Stomach (tissue), 9 donors: ENCODE data around the gene DHTKD1. TPM values are rescaled to one million over a fixed set of nuclear protein-coding genes. Genes with fewer than 3 reads are reported as not detected.
A peak's percentile ranks its signal among the peaks of the same experiment; 100 is the strongest.

Source experiments
- DNase-seq, 2 donors: peaks; one replicate each; pipeline versions ENCODE4 v3.0.0 to v3.0.0-alpha.2; 2013 to 2019
- H3K27ac ChIP-seq, 5 donors: fragments of 200-600 bp in 4 of 5; sonication (generic) in 4 of 5; one replicate each; pipeline ENCODE4 v1.5.1; 2013 to 2019; ENCODE audit warnings: mild to moderate bottlenecking in 1 of 5, moderate library complexity in 1 of 5
- H3K27me3 ChIP-seq, 3 donors: fragments of 200-600 bp; sonication (generic); one replicate each; pipeline ENCODE4 v1.5.1; 2017 to 2019; ENCODE audit warnings: mixed run types in 1 of 3
- H3K36me3 ChIP-seq, 4 donors: fragments of 200-600 bp; sonication (generic); 1 replicate in 3 of 4; 2 replicates in 1 of 4; pipeline ENCODE4 v1.5.1; 2016 to 2019
- H3K4me1 ChIP-seq, 4 donors: fragments of 200-600 bp; sonication (generic); one replicate each; pipeline ENCODE4 v1.5.1; 2016 to 2019
- H3K4me3 ChIP-seq, 4 donors: fragments of 200-600 bp; sonication (generic) in 3 of 4; one replicate each; pipeline ENCODE4 v1.5.1; 2016 to 2019; ENCODE audit warnings: mild to moderate bottlenecking in 1 of 4
- H3K9me3 ChIP-seq, 4 donors: fragments of 200-600 bp; sonication (generic); one replicate each; pipeline ENCODE4 v1.5.1; 2016 to 2019
- CTCF ChIP-seq, 7 experiments: fragments of 450-650 bp in 4 of 7; fragments of 200-600 bp in 3 of 7; sonication (generic) in 3 of 7; IDR thresholded peaks; one replicate each; pipeline ENCODE4 v1.5.1; 2016 to 2019; ENCODE audit warnings: antibody characterized with exemption in 7 of 7, control low read depth in 2 of 7, mild to moderate bottlenecking in 1 of 7
- EP300 ChIP-seq: sonication (generic); formaldehyde crosslinking; IDR thresholded peaks from one replicate; pipeline ENCODE4 v1.6.1; 2017; ENCODE audit warnings: antibody characterized with exemption
- POLR2A ChIP-seq, 4 donors: fragments of 450-650 bp; IDR thresholded peaks; one replicate each; pipeline ENCODE4 v1.6.1; 2016; ENCODE audit warnings: antibody characterized with exemption in 4 of 4, control low read depth in 2 of 4, mild to moderate bottlenecking in 1 of 4, moderate library complexity in 1 of 4
- POLR2AphosphoS5 ChIP-seq, 3 donors: sonication (generic); formaldehyde crosslinking; IDR thresholded peaks; one replicate each; pipeline ENCODE4 v1.6.1; 2016; ENCODE audit warnings: antibody characterized with exemption in 3 of 3
- WGBS, 5 donors: extraction: QIAGEN DNeasy Blood & Tissue Kit in 3 of 5; methylation state at CpG; one replicate each; pipeline versions ENCODE4 v1.1.5 to v1.1.7; 2013 to 2018; 5-methylcytosine and 5-hydroxymethylcytosine counted together
- intact Hi-C: fragments of 100-400 bp; cut with DNase I; formaldehyde crosslinking; loops from one replicate; pipeline ENCODE4 v1.15.1; 2023; ENCODE audit warnings: low total_unique reads
- polyA plus RNA-seq, 3 donors: library from polyadenylated mRNA; stranded (reverse); fragments of 200-250 nt; gene quantifications; one replicate each; pipeline ENCODE4 v1.2.3, GENCODE V29; 2013
- total RNA-seq, 5 donors: library from RNA; depleted of rRNA; stranded (reverse); fragments of >200 nt; gene quantifications; one replicate each; pipeline versions ENCODE4 v1.1.0 to v1.2.3, GENCODE V29; 2014 to 2016
- donor health status: healthy with polysubstance abuse.
- donor health status: Bipolar disorder and iron deficiency.
- donor health status: healthy.

Gene DHTKD1
- total and polyA plus RNA-seq, 8 donors = 6.4 to 98.2 (median 9.8) TPM

- intact Hi-C loops = no loop called here
- 38 to 62% (median 45%) methylated on average over 5 of the region's 5 CpGs for WGBS, 5 donors
- Histone ChIP-seq H3K9me3 (no peaks in the 10 kb centered on the region), H3K36me3 (no peaks in the 10 kb centered on the region), H3K27me3 (no peaks in the 10 kb centered on the region), H3K27ac (no peak overlapping the region), H3K4me1 (peaks cover 6 to 20% (median 18%) of the 10 kb centered on the region in 4 donors), H3K4me3 (no peak overlapping the region)
- DNase-seq = no peak
- TF ChIP-seq CTCF (IDR thresholded peaks at IDR 0.05) = no peak
- TF ChIP-seq EP300 = no peak
- TF ChIP-seq POLR2A (IDR thresholded peaks at IDR 0.05) = no peak
- no peak for TF ChIP-seq POLR2AphosphoS5 (IDR thresholded peaks at IDR 0.05)
These were observed 23.2 kb upstream of the DHTKD1 start for GRCh38 chr10:12045596-12045995.

- H3K27ac ChIP-seq = no peak overlapping the region
- TF ChIP-seq POLR2A (IDR thresholded peaks at IDR 0.05) (no peak), EP300 (no peak), POLR2AphosphoS5 (IDR thresholded peaks at IDR 0.05) (no peak), CTCF (IDR thresholded peaks at IDR 0.05) (no peak)
- no peak overlapping the region for H3K4me3 ChIP-seq
- intact Hi-C loops = no loop called here
- H3K27me3 ChIP-seq = no peaks in the 10 kb centered on the region
- H3K4me1 ChIP-seq = peaks cover 4 to 9% (median 5%) of the 10 kb centered on the region in 4 donors
- DNase-seq = no peak
- WGBS, 5 donors = 75 to 88% (median 81%) methylated on average over 8 of the region's 8 CpGs
- no peaks in the 10 kb centered on the region for H3K36me3 ChIP-seq
- no peaks in the 10 kb centered on the region for H3K9me3 ChIP-seq
These were observed 20.2 kb upstream of the DHTKD1 start for GRCh38 chr10:12048547-12048946.

GRCh38 chr10:12050528-12050927 is 18.2 kb upstream of the DHTKD1 start:
- intact Hi-C loops = no loop called here
- no peak overlapping the region for H3K4me3 ChIP-seq
- H3K9me3 ChIP-seq = no peaks in the 10 kb centered on the region
- no peaks in the 10 kb centered on the region for H3K36me3 ChIP-seq
- peaks cover 8 to 15% (median 10%) of the 10 kb centered on the region in 4 donors for H3K4me1 ChIP-seq
- no peaks in the 10 kb centered on the region for H3K27me3 ChIP-seq
- DNase-seq = no peak
- no peak for TF ChIP-seq EP300
- TF ChIP-seq POLR2A (IDR thresholded peaks at IDR 0.05) = no peak
- no peak for TF ChIP-seq POLR2AphosphoS5 (IDR thresholded peaks at IDR 0.05)
- no peak for TF ChIP-seq CTCF (IDR thresholded peaks at IDR 0.05)
- peak overlapping the region in 1 of 5 donors; percentile 5 for H3K27ac ChIP-seq

GRCh38 chr10:12051241-12051640 is 17.5 kb upstream of the DHTKD1 start:
- DNase-seq = no peak
- peak overlapping the region in 1 of 5 donors; percentile 5 for H3K27ac ChIP-seq
- no peak overlapping the region for H3K4me3 ChIP-seq
- intact Hi-C loops = no loop called here
- H3K9me3 ChIP-seq = no peaks in the 10 kb centered on the region
- peaks cover 8 to 15% (median 10%) of the 10 kb centered on the region in 4 donors for H3K4me1 ChIP-seq
- 39 to 57% (median 47%) methylated on average over 4 of the region's 4 CpGs for WGBS, 5 donors
- no peaks in the 10 kb centered on the region for H3K36me3 ChIP-seq
- H3K27me3 ChIP-seq = no peaks in the 10 kb centered on the region
- TF ChIP-seq EP300 (no peak), CTCF (IDR thresholded peaks at IDR 0.05) (no peak), POLR2A (IDR thresholded peaks at IDR 0.05) (no peak), POLR2AphosphoS5 (IDR thresholded peaks at IDR 0.05) (no peak)
